HEK293T (cell line): ENCODE data around the gene SKAP1.
A peak's percentile ranks its signal among the peaks of the same experiment; 100 is the strongest.

Experiments
- CTCF ChIA-PET: fragments of 350-600 bp; formaldehyde crosslinking; extraction: SDS; loops from one replicate; lab custom pipeline; 2021; ENCODE audit warnings: antibody characterized with exemption, inconsistent platforms; lab: Yijun Ruan, JAX
- POLR2A ChIA-PET: fragments of 350-600 bp; formaldehyde crosslinking; extraction: SDS; loops from one replicate; lab custom pipeline; 2020; ENCODE audit warnings: antibody characterized with exemption, inconsistent platforms; lab: Yijun Ruan, JAX
- DNase-seq: peaks from one replicate; pipeline ENCODE4 v3.0.0; 2012; ENCODE audit warnings: mixed read lengths; ENCODE audit errors: extremely low spot score
- ARNT ChIP-seq: fragments of 450-650 bp; IDR thresholded peaks from 2 replicates; pipeline ENCODE4 v1.6.1; 2017; ENCODE audit warnings: mild to moderate bottlenecking
- BHLHE40 ChIP-seq: fragments of 450-650 bp; IDR thresholded peaks from 2 replicates; pipeline ENCODE4 v1.6.1; 2016; ENCODE audit warnings: mild to moderate bottlenecking, moderate library complexity, borderline replicate concordance
- CTBP1 ChIP-seq: fragments of 450-650 bp; IDR thresholded peaks from 2 replicates; pipeline ENCODE4 v1.6.1; 2016; ENCODE audit warnings: borderline replicate concordance
- ELF4 ChIP-seq: fragments of 450-650 bp; IDR thresholded peaks from 2 replicates; pipeline ENCODE4 v1.6.1; 2017; ENCODE audit warnings: antibody characterized with exemption
- FOXA1 ChIP-seq: fragments of 450-650 bp; IDR thresholded peaks from 2 replicates; pipeline ENCODE4 v1.6.1; 2016; ENCODE audit warnings: mild to moderate bottlenecking
- FOXK2 ChIP-seq: fragments of 450-650 bp; IDR thresholded peaks from 2 replicates; pipeline ENCODE4 v1.6.1; 2016; ENCODE audit warnings: mild to moderate bottlenecking
- FOXM1 ChIP-seq: fragments of 450-650 bp; IDR thresholded peaks from 2 replicates; pipeline ENCODE4 v1.6.1; 2017; ENCODE audit warnings: mild to moderate bottlenecking, borderline replicate concordance
- HDGF ChIP-seq: fragments of 450-650 bp; IDR thresholded peaks from 2 replicates; pipeline ENCODE4 v1.6.1; 2017; ENCODE audit warnings: antibody characterized with exemption, borderline replicate concordance
- L3MBTL2 ChIP-seq: fragments of 450-650 bp; conservative IDR thresholded peaks from 2 replicates; pipeline ENCODE4 v1.6.1; 2016; ENCODE audit warnings: mild to moderate bottlenecking
- LEF1 ChIP-seq: fragments of 450-650 bp; IDR thresholded peaks from 2 replicates; pipeline ENCODE4 v1.6.1; 2017; ENCODE audit warnings: mild to moderate bottlenecking, borderline replicate concordance
- NFRKB ChIP-seq: fragments of 450-650 bp; IDR thresholded peaks from 2 replicates; pipeline ENCODE4 v1.6.1; 2016; ENCODE audit warnings: mild to moderate bottlenecking, moderate library complexity
- SP1 ChIP-seq: fragments of 450-650 bp; IDR thresholded peaks from 2 replicates; pipeline ENCODE4 v1.6.1; 2017
- SUZ12 ChIP-seq: fragments of 450-650 bp; IDR thresholded peaks from 2 replicates; pipeline ENCODE4 v1.6.1; 2016; ENCODE audit warnings: mild to moderate bottlenecking
- TARDBP ChIP-seq: fragments of 450-650 bp; IDR thresholded peaks from 2 replicates; pipeline ENCODE4 v1.6.1; 2016
- ZNF384 ChIP-seq: fragments of 450-650 bp; IDR thresholded peaks from 2 replicates; pipeline ENCODE4 v1.6.1; 2016
- TF ChIP-seq, protein P1 (sequence below): fragments of 450-650 bp; IDR thresholded peaks from 2 replicates; pipeline ENCODE4 v1.6.1; 2016

SKAP1 gene

DNA sequence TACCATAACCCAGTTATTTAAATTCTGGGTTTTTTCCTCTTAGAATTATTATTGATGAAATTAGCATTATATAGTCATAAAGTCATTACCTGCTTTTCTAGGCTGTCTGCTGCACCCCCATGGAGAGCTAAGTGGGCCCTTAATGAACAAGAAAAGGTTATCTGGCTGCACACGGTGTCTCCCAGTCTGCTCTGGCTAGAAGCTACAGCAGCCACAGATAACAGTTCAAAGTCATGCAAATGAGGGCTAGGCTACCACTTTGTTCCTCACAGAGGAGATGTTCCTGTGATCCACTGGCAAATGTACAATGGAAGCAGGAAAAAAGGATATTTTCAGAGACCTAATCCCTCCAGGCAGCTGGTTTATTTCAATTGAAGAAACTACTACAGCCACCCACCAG lies 210.4 kb downstream of the SKAP1 start:
- ChIA-PET POLR2A (no interaction called here), CTCF (interaction anchor here (0.9 to 1.2 kb wide), 2 partner anchors 9 to 41 kb away, joined by 3 to 6 read pairs; no protein-coding TSS in a partner anchor)
- TF ChIP-seq NFRKB (no peak), SP1 (no peak)
- DNase-seq, result no peak

DNA sequence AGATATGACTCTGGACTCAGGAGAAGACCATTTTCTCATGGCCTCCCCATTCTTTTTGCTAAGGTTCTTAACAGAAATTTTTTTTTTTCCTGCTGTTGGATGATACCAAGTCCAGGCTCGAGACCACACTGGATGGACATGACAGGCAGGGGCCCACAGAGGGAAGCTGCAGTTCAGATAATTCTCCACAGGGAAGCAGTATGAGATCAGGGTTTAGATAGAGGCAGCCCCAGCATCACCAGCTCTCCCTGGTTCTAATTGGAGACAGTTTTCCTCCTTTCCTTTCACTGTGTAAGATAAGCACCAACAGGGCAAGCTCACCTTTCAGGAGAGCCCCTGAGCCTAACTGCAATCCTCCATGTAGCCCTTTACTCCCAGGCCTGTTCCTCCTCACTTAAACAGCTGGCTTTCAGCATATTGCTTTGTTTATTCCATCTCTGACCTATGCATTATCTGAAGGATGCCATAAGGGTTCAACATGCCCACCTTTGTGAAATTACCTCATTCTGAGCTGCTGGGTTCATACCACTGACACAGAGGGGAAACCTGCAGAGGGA lies 214.4 kb downstream of the SKAP1 start:
- no peak for TF ChIP-seq HDGF
- TF ChIP-seq, protein P1, sequence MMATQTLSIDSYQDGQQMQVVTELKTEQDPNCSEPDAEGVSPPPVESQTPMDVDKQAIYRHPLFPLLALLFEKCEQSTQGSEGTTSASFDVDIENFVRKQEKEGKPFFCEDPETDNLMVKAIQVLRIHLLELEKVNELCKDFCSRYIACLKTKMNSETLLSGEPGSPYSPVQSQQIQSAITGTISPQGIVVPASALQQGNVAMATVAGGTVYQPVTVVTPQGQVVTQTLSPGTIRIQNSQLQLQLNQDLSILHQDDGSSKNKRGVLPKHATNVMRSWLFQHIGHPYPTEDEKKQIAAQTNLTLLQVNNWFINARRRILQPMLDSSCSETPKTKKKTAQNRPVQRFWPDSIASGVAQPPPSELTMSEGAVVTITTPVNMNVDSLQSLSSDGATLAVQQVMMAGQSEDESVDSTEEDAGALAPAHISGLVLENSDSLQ, result peak; percentile 71
- TF ChIP-seq NFRKB, result no peak
- no peak for TF ChIP-seq L3MBTL2
- DNase-seq, result peak; percentile 75
- CTCF ChIA-PET, result interaction anchor here (0.5 to 2.1 kb wide), 30 partner anchors 9 to 405 kb away, joined by 3 to 17 read pairs (median 4); partner anchors contain the start of gene HOXB8
- POLR2A ChIA-PET, result interaction anchor here (0.8 to 1.4 kb wide), 3 partner anchors 400 to 407 kb away, joined by 3 to 4 read pairs (median 4); no protein-coding TSS in a partner anchor

GRCh38 chr17:48213797-48214196 lies 216.2 kb downstream of the SKAP1 start:
- TF ChIP-seq, protein P1, result peak; percentile 90
- TF ChIP-seq ZNF384, result no peak
- no peak for TF ChIP-seq BHLHE40
- TF ChIP-seq NFRKB, result no peak
- TF ChIP-seq SP1, result no peak
- no peak for TF ChIP-seq ELF4
- TF ChIP-seq FOXA1, result peak; percentile 72; the same call in 1 of the 2 replicates
- ChIA-PET POLR2A (no interaction called here), CTCF (interaction anchor here (0.6 to 1.5 kb wide), 7 partner anchors 9 to 145 kb away, joined by 3 to 5 read pairs (median 4); no protein-coding TSS in a partner anchor)
- DNase-seq, result no peak

DNA sequence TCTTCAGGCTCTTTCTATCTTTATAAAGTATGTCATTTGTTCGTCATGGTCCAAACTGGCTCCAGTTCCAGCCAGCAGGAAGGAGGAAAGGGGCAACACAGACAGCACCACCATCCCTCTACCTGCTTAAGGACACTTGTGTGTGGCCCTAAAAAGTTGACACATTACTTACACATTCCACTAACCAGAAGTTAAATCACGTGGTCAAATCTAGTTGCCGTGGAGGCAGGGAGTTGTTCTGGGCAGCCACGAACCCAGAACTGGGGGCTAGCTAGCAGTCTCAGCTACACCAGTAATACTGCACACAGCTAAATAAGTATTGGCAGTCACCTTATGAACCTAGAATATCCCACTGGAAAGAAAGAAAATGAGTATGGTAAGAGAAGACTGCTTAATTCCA lies 218.2 kb downstream of the SKAP1 start:
- ChIA-PET POLR2A (no interaction called here), CTCF (interaction anchor here (0.7 kb wide), 2 partner anchors 23 to 135 kb away, joined by 3 read pairs; no protein-coding TSS in a partner anchor)
- DNase-seq, result no peak
- TF ChIP-seq CTBP1, result no peak
- TF ChIP-seq FOXK2, result no peak
- no peak for TF ChIP-seq TARDBP
- no peak for TF ChIP-seq SP1
- TF ChIP-seq ZNF384, result no peak
- TF ChIP-seq BHLHE40, result no peak
- TF ChIP-seq L3MBTL2, result no peak
- TF ChIP-seq SUZ12, result no peak
- no peak for TF ChIP-seq ARNT
- TF ChIP-seq FOXM1, result no peak
- no peak for TF ChIP-seq ELF4
- no peak for TF ChIP-seq LEF1
- TF ChIP-seq FOXA1, result no peak
- no peak for TF ChIP-seq NFRKB
- no peak for TF ChIP-seq HDGF
- TF ChIP-seq, protein P1, result no peak

GRCh38 chr17:48211011-48211410 lies 219.0 kb downstream of the SKAP1 start:
- TF ChIP-seq L3MBTL2 (no peak), BHLHE40 (no peak), SUZ12 (no peak), LEF1 (no peak), CTBP1 (no peak), NFRKB (no peak), HDGF (no peak), ARNT (no peak), SP1 (no peak), FOXM1 (no peak), TARDBP (no peak), ELF4 (no peak)
- TF ChIP-seq, protein P1, result no peak
- POLR2A ChIA-PET, result no interaction called here
- CTCF ChIA-PET, result interaction anchor here (0.7 kb wide), 1 partner anchor 24 kb away, joined by 3 read pairs; no protein-coding TSS in a partner anchor
- DNase-seq, result no peak

- CTCF ChIA-PET, result no interaction called here
- no peak for DNase-seq
- POLR2A ChIA-PET, result no interaction called here
- TF ChIP-seq SP1 (no peak), ZNF384 (no peak), L3MBTL2 (no peak), TARDBP (no peak), ELF4 (no peak), ARNT (no peak), HDGF (no peak)
These were observed 220.0 kb downstream of the SKAP1 start for GRCh38 chr17:48209973-48210372.
